Astrocyte (in vitro differentiated cells and primary cell): ENCODE results near the gene PNPO.

Experiments used
- CTCF ChIP-seq: IDR thresholded peaks from 2 replicates; pipeline ENCODE4 v1.5.1; 2011; ENCODE audit warnings: low read depth, mild to moderate bottlenecking, inconsistent platforms, low read length, moderate library complexity; ENCODE audit not compliant: insufficient read depth
- EZH2 ChIP-seq: IDR thresholded peaks from 2 replicates; pipeline ENCODE4 v1.6.1; 2012; ENCODE audit warnings: mild to moderate bottlenecking, low read length, inconsistent platforms; ENCODE audit not compliant: insufficient read depth

- TF ChIP-seq CTCF: no peak
- TF ChIP-seq EZH2: no peak
Measured at GRCh38 chr17:47924785-47925677, 16.3 kb upstream of the PNPO start.
